Spleen (tissue), 7 donors: ENCODE measurements around the gene ABCG2.

Experiments used
- POLR2A ChIP-seq, 3 donors: fragments of 450-650 bp; IDR thresholded peaks; one replicate each; pipeline ENCODE4 v1.5.1; 2017; ENCODE audit warnings: antibody characterized with exemption in 3 of 3, mild to moderate bottlenecking in 1 of 3
- TF ChIP-seq, protein P1 (sequence below), 11 experiments: fragments of 200-600 bp in 7 of 11; fragments of 450-650 bp in 4 of 11; sonication (generic) in 4 of 11; IDR thresholded peaks in 8 of 11; conservative IDR thresholded peaks in 3 of 11; 1 replicate in 7 of 11; 2 replicates in 4 of 11; pipeline versions ENCODE4 v1.4.0 to v1.8.0; 2016 to 2021; ENCODE audit warnings: antibody characterized with exemption in 11 of 11, inconsistent platforms in 4 of 11, mild to moderate bottlenecking in 1 of 11
- donor health status: DM: no; HTN: no; CAD: no; lungs with moderate emphysema.
- donor health status: DM: no; HTN: no; CAD: no.
- donor health status: DM: no; HTN: no; CAD: no.

DNA sequence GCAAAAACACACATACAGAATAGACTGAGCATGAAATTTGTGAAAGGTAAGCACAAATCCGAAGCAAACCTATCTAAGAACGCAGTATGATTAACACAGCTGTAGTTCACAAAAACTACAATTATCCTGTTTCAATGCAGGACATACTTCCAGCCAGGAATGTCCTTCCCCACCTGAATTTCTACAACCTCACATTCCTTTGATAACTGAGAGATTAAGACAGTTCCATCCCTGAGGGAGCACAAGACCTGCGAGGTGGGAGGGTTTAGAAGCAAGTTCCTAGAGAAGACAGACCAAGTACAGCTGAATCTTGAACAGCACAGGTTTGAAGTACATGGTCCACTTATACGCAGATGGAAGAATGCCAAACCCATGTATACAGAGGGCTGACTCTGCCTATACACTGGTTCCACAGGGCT is 10.6 kb downstream of the ABCG2 start:
- no peak for TF ChIP-seq POLR2A (IDR thresholded peaks at IDR 0.05)
- TF ChIP-seq, protein P1, sequence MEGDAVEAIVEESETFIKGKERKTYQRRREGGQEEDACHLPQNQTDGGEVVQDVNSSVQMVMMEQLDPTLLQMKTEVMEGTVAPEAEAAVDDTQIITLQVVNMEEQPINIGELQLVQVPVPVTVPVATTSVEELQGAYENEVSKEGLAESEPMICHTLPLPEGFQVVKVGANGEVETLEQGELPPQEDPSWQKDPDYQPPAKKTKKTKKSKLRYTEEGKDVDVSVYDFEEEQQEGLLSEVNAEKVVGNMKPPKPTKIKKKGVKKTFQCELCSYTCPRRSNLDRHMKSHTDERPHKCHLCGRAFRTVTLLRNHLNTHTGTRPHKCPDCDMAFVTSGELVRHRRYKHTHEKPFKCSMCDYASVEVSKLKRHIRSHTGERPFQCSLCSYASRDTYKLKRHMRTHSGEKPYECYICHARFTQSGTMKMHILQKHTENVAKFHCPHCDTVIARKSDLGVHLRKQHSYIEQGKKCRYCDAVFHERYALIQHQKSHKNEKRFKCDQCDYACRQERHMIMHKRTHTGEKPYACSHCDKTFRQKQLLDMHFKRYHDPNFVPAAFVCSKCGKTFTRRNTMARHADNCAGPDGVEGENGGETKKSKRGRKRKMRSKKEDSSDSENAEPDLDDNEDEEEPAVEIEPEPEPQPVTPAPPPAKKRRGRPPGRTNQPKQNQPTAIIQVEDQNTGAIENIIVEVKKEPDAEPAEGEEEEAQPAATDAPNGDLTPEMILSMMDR (IDR thresholded peaks at IDR 0.05 in 8 of 11, conservative IDR thresholded peaks at IDR 0.05 in 3 of 11) = no peak
